ENCODE results near the gene CCL27.

CCL27 gene

DNA sequence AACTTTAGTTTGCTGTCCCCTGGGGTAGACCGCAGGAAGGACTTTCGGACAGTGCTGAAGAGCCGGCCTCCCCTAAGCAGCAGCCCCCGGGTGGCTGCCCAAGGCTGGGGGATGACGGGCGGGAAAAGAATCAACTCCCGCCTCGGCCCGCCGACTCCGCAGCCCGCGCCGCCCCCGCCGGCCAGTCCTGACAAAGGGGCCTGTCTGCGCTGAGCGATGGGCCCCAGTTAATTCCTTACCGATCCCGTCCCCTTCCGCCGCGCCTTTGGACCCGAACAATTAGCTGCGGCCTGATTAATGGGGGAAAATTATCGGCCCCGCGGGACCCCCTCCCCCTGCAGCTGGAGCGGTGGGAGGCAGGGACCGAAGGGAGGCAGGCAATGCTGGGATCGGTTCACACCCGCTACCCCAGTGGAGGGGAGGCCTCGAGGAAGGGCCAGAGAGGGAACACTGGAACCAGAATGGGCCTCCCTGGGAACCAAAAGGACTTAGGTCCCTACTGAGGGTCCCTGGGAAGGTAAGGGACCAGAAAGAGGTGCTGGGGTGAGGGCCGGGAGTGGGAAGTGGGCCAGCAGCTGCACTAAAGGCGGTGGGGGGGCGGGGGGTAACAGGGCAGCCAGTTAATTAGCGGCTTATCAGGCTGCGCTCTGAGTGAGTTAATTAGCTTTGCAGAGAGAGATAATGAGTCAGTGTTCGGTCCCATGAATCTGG, 37.8 kb downstream of the CCL27 start:
- DNase-seq: no peak

- DNase-seq: no peak
Observed at GRCh38 chr9:34623374-34624235, 38.9 kb downstream of the CCL27 start.

GRCh38 chr9:34620061-34620994, 42.1 kb downstream of the CCL27 start, which contains the start of gene DCTN3:
Gene DCTN3 (minus strand): TSS chr9:34620495. CDS start chr9:34620464, 31 bp downstream.
- peak; percentile 86 for DNase-seq

DNA sequence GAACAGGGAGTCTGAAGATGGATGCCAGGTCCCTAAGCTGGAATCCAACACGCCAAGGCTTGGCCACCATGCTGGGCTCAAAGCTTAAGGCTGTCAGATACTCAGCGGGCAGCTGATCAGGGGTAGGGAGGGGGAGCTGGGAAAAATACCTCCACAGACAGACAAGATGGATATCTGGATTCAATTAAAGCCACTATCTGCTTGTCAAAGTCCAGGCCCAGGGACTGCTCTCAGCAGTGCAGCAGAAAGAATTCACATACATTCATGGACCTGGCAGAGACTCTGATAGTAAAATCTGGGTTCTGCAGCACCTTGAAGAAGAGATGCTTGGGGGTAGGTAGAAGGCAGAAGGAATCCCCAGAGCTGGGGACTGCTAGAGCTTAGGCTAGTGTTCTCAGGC, 47.3 kb downstream of the CCL27 start:
- DNase-seq: no peak

DNA sequence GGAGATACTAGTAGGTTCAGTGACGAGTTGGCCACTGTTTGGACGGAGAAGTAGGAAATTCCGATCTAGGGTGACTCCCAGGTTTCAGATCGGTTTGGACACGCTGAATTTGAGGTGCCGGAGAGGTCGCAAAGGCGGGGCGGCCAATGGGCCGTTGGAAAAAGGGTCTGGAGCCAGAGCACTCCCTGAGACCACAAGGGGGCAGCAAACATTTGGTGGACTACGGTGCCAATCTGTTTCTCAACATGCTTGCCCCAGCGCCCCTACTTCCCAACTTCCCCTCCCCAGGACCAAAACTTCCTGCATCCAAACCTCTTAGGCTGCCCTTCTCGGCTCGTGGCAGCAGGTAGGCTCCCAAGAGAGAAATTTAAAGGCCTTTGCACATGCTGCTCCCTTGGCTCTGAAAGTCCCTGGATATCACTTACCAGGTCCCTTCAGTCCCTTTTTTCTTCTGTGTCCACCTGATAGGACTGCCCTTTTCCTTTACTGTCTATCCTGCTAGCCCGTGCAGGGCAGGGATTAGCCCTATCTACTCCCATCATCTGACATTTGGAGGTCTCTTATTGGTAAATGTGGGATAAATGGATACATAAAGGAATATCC, 49.6 kb downstream of the CCL27 start:
- peak; percentile 65 for DNase-seq

Measured in activated CD8-positive, alpha-beta memory T cell treated with anti-CD3 and anti-CD28 coated beads, Interleukin-2, amount 50 U/mL, for 4 hours (primary cell).